Non-pigmented ciliary epithelial cell (primary cell): ENCODE results near the gene CD7.

Experiments
- DNase-seq: peaks from one replicate; pipeline ENCODE4 v3.0.0-alpha.2; 2010; ENCODE audit warnings: low read depth

The CD7 gene

GRCh38 chr17:82314727-82315605 is 2.4 kb downstream of the CD7 start:
- no peak for DNase-seq

GRCh38 chr17:82314012-82314726 is 3.2 kb downstream of the CD7 start:
- DNase-seq = no peak

GRCh38 chr17:82313195-82314011 is 4.0 kb downstream of the CD7 start:
- no peak for DNase-seq

GRCh38 chr17:82311971-82312370 is 5.4 kb downstream of the CD7 start:
- DNase-seq = no peak

- no peak for DNase-seq
These were observed 6.5 kb downstream of the CD7 start for GRCh38 chr17:82310877-82311276.

GRCh38 chr17:82309656-82310570 is 7.5 kb downstream of the CD7 start:
- no peak for DNase-seq

GRCh38 chr17:82305727-82306300 is 11.6 kb downstream of the CD7 start:
- DNase-seq = no peak

- no peak for DNase-seq
These were observed 12.3 kb downstream of the CD7 start for GRCh38 chr17:82304826-82305726.

GRCh38 chr17:82303944-82304808 is 13.2 kb downstream of the CD7 start:
- no peak for DNase-seq

- DNase-seq = no peak
These were observed 14.1 kb downstream of the CD7 start for GRCh38 chr17:82302991-82303943.

- DNase-seq = no peak
These were observed 14.8 kb downstream of the CD7 start for GRCh38 chr17:82302568-82302963.

- no peak for DNase-seq
These were observed 15.4 kb downstream of the CD7 start for GRCh38 chr17:82301916-82302567.

GRCh38 chr17:82301300-82301915 is 16.0 kb downstream of the CD7 start:
- no peak for DNase-seq

- DNase-seq = no peak
These were observed 16.6 kb downstream of the CD7 start for GRCh38 chr17:82300707-82301270.

- DNase-seq = no peak
These were observed 17.2 kb downstream of the CD7 start for GRCh38 chr17:82300228-82300627.

GRCh38 chr17:82299452-82299851 is 18.0 kb downstream of the CD7 start:
- no peak for DNase-seq
